ENCODE measurements around the gene CNP. TPM values are rescaled to one million over a fixed set of nuclear protein-coding genes. Genes with fewer than 3 reads are reported as not detected.

The CNP gene
- total and polyA plus RNA-seq, 2 of the 8 experiments (the other 6 are each of a cell fraction or from before 2014, with no cell fraction given): 21.9 to 60.6 TPM

DNA sequence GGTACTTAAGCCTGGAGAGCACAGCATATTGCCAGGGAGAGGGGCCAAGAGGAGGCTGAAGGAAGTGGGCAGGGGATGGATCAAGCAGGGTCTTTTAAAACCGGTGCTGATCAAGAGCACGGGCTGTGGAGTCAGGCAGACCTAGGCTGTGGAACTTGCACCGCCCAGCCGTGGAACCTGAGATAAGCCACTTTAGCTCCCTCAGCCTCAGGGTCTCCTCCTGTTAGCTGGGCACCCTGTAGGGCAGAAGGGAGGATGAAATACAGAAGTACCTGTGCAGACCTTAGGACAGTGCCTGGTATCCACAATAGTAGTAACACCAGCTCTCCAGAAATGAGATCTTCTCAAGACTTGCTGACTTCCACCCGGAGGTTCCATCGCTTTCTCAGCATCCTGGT lies 26.9 kb upstream of the CNP start:
- WGBS, 2 experiments (ENCODE audit: extremely low coverage in 1 of 2, insufficient coverage in 1 of 2, insufficient read length in 1 of 2, insufficient replicate concordance in 2 of 2, low coverage in 1 of 2, low lambda C conversion rate in 2 of 2, missing lambda C conversion rate in 1 of 2): 91% methylated on average over 6 of the region's 6 CpGs; no CpG with 5 or more reads in 1 of the 2 experiments
- CTCF ChIA-PET (ENCODE audit: partially characterized antibody): interaction anchor here (1.2 to 2.7 kb wide), 3 partner anchors 9 to 79 kb away, joined by 3 to 11 read pairs (median 8); no protein-coding TSS in a partner anchor
- POLR2A ChIA-PET (ENCODE audit: partially characterized antibody): interaction anchor here (0.7 to 2.5 kb wide), 6 partner anchors 9 to 252 kb away, joined by 3 to 9 read pairs (median 6); partner anchors contain the start of genes ACLY and ODAD4
- no peak for TF ChIP-seq POLR2A (IDR thresholded peaks at IDR 0.05; ENCODE audit: control extremely low read depth in 1 of 2, low read depth in 2 of 2, low read length in 2 of 2)
- no peak for TF ChIP-seq CTBP2 (IDR thresholded peaks at IDR 0.05; ENCODE audit: borderline replicate concordance, insufficient read depth, insufficient read length, low read length)
- no peak for TF ChIP-seq BRCA1 (IDR thresholded peaks at IDR 0.05; ENCODE audit: low read depth, low read length)
- TF ChIP-seq SRF (IDR thresholded peaks at IDR 0.05; ENCODE audit: low read depth, low read length): no peak
- TF ChIP-seq CHD1 (IDR thresholded peaks at IDR 0.05; ENCODE audit: low read depth, low read length): no peak
- no peak for TF ChIP-seq POU5F1 (IDR thresholded peaks at IDR 0.05; ENCODE audit: low read depth, low read length)
- TF ChIP-seq RNF2 (IDR thresholded peaks at IDR 0.05; ENCODE audit: borderline replicate concordance, low read depth, low read length, missing control alignments, poor library complexity, severe bottlenecking): no peak
- TF ChIP-seq PHF8 (conservative IDR thresholded peaks at IDR 0.05; ENCODE audit: low read depth, low read length): no peak
- TF ChIP-seq CHD2 (IDR thresholded peaks at IDR 0.05; ENCODE audit: low read length): no peak
- TF ChIP-seq JUND (IDR thresholded peaks at IDR 0.05; ENCODE audit: low read length): no peak
- no peak for TF ChIP-seq POLR2AphosphoS5 (IDR thresholded peaks at IDR 0.05; ENCODE audit: low read depth, low read length)
- no peak for TF ChIP-seq NRF1 (IDR thresholded peaks at IDR 0.05; ENCODE audit: low read depth, low read length)
- TF ChIP-seq KDM1A (IDR thresholded peaks at IDR 0.05; ENCODE audit: borderline replicate concordance, low read length): no peak
- TF ChIP-seq ASH2L (IDR thresholded peaks at IDR 0.05; ENCODE audit: low read length): no peak
- TF ChIP-seq ZNF274 (IDR thresholded peaks at IDR 0.05; ENCODE audit: borderline replicate concordance, extremely low read depth, low read length): no peak

More for the DNA sequence above, 26.9 kb upstream of the CNP start:
- Histone ChIP-seq H4K8ac (ENCODE audit: extremely low read depth, insufficient read depth, low read length) (no peak overlapping the region), H4K20me1 (replicated peaks in 1 of 2; ENCODE audit: control insufficient read depth in 1 of 2, insufficient read depth in 2 of 2, low read length in 2 of 2) (no peaks in the 10 kb centered on the region), H3K4ac (replicated peaks; ENCODE audit: insufficient read length, low read depth, low read length) (no peak overlapping the region), H2AFZ (ENCODE audit: low read length) (no peak overlapping the region), H4K5ac (ENCODE audit: insufficient read length, low read depth, low read length) (no peak overlapping the region), H4K91ac (replicated peaks; ENCODE audit: insufficient read length, low read length) (no peak overlapping the region), H3K79me2 (ENCODE audit: control insufficient read depth in 1 of 2, insufficient read depth in 2 of 2, low read length in 2 of 2) (no peaks in the 10 kb centered on the region), H3K36me3 (ENCODE audit: control insufficient read depth in 2 of 4, insufficient read depth in 4 of 4, low read length in 3 of 4) (peaks cover 0 to 3% (median 0%) of the 10 kb centered on the region in 4 experiments; a peak in 2 of 8 replicates), H3K4me2 (ENCODE audit: insufficient read depth in 1 of 2, low read depth in 2 of 2, low read length in 2 of 2) (no peak overlapping the region), H2BK20ac (ENCODE audit: low read length) (no peak overlapping the region), H3K4me1 (replicated peaks in 1 of 4; ENCODE audit: control insufficient read depth in 3 of 4, insufficient read depth in 4 of 4, low read length in 3 of 4) (no peaks in the 10 kb centered on the region), H3K14ac (ENCODE audit: insufficient read length) (no peak overlapping the region), H3K27ac (ENCODE audit: low read depth, low read length) (no peak overlapping the region), H2BK120ac (replicated peaks; ENCODE audit: low read depth, low read length) (no peak overlapping the region), H2BK5ac (ENCODE audit: low read depth, low read length) (no peak overlapping the region), H3K27me3 (replicated peaks in 1 of 4; ENCODE audit: control insufficient read depth in 3 of 4, extremely low read depth in 1 of 4, insufficient read depth in 3 of 4, low read length in 3 of 4) (no peaks in the 10 kb centered on the region), H3K23ac (ENCODE audit: insufficient read length) (no peak overlapping the region), H3K79me1 (ENCODE audit: low read depth, low read length) (no peaks in the 10 kb centered on the region), H3K18ac (ENCODE audit: extremely low read depth, low read length) (no peak overlapping the region), H3K23me2 (ENCODE audit: low read depth, low read length) (0 out of 2 replicates have a peak, but pooled peaks cover 2% of the 10 kb centered on the region), H3K4me3 (ENCODE audit: extremely low read depth in 1 of 4, insufficient read depth in 2 of 4, low read depth in 3 of 4, low read length in 4 of 4) (no peak overlapping the region), H3K56ac (replicated peaks; ENCODE audit: insufficient read length, low read depth, low read length) (no peak overlapping the region), H2BK12ac (ENCODE audit: low read depth, low read length) (no peak overlapping the region), H2AK5ac (ENCODE audit: low read depth, low read length) (no peak overlapping the region), H3K9ac (replicated peaks in 1 of 4; ENCODE audit: extremely low read depth in 1 of 4, low read depth in 3 of 4, low read length in 3 of 4) (no peak overlapping the region), H3K9me3 (ENCODE audit: insufficient read depth in 2 of 2, low read depth in 1 of 2, low read length in 1 of 2) (no peaks in the 10 kb centered on the region), H2BK15ac (ENCODE audit: low read length) (no peak overlapping the region)
- DNase-seq (ENCODE audit: low read depth in 1 of 2, low spot score in 2 of 2): no peak
- FAIRE-seq: no peak

Data from H1 (cell line).